HG03354 (cell line): ENCODE data around the gene GPR31.

Experiments
- ATAC-seq: cut with Tn5 transposase; IDR thresholded peaks from one replicate; pipeline ENCODE4 v1.9.1; 2021; ENCODE audit warnings: mild to moderate bottlenecking; ENCODE audit not compliant: unreplicated experiment, poor library complexity, severe bottlenecking

The GPR31 gene

DNA sequence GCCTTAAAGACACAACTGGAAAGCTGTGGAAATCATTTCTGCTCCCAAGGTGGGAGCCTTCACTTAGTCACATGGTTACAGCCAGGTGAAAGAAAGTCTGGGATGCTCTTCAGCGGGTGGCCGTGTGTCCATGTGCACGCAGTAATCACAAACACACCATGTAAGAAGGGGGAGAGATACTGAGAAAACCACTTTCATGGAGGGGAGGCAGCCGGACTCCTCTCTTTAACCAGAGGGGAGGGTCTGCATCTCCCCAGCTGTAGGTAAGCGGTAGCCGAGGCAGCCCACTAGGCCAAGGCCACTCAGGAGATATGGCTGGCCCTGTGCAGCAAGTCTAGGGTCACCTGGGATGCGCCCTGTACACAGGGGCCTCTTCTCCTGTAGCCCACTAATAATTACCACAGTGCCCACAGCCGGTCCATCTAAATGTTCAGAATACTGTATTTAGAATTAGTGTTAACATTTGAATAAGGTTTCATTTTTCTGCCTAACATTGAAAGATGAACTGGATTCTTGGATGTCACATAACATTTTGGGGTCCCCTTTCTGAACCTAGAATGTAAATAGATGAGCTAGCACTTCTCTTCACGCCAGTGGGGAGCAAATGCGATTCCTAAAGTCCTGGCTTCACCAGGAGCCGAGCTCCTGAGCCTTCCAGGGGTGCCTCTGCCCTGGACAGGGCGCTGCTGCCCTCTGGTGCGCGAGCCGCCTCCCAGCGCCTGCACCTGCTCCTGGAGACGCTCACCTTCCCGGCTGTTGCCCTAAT is 15.9 kb downstream of the GPR31 start:
- ATAC-seq: peak; percentile 75

DNA sequence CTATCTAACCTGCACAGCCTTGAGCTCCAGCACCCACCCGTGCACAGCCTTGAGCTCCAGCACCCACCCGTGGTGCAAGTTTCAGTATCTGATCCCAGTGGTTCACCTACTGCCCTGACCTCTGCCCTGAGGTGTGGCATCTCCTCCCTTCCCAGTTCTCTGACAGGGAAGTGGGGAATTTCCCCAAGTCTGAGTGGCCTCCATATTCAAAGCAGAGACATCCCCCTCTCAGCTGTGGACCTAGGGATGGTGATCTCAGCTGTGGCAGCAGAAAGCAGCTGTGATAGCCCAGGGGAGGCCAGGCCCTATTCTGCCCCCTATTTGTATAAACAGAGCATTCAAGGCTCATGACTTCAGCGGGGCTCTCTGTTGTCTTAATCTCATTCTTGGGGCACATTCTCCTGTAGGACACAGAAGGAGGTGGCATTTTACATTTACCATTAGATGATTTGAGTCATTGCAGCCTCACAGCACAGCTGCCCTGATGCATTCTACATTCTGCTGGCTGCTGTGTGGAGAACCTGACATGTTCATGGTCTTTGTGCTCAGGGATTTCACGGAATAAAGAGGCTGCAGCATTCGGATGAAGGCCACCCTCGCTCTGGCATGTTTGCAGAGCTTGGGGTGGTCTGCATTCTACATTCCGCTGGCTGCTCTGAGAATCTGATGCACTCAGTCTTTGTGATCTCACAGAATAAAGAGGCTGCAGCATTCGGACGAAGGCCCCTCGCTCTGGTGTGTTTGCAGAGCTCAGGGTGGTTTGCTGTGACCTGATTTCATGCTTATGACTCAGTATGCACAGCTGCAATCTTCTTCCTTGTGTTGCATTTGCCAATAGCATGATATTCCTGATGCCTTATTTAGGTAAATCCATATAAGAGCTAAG is 16.9 kb downstream of the GPR31 start:
- ATAC-seq: peak; percentile 50

GRCh38 chr6:167139761-167140160 is 18.0 kb downstream of the GPR31 start:
- ATAC-seq: no peak

DNA sequence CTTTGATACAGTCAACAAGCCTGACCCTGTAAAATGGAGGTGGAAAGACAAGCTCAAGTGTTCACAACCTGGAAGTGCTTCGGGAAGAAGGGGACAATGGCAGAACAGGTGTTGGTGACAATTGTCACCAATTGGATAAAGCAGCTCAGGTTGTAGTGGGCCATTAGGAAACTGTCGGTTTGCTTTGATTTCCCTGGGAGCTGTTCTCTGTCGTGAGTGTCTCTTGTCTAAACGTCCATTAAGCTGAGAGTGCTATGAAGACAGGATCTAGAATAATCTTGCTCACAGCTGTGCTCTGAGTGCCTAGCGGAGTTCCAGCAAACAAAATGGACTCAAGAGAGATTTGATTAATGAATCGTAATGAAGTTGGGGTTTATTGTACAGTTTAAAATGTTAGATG is 19.9 kb downstream of the GPR31 start:
- no peak for ATAC-seq

- no peak for ATAC-seq
These were observed 20.7 kb downstream of the GPR31 start for GRCh38 chr6:167137081-167137480.

DNA sequence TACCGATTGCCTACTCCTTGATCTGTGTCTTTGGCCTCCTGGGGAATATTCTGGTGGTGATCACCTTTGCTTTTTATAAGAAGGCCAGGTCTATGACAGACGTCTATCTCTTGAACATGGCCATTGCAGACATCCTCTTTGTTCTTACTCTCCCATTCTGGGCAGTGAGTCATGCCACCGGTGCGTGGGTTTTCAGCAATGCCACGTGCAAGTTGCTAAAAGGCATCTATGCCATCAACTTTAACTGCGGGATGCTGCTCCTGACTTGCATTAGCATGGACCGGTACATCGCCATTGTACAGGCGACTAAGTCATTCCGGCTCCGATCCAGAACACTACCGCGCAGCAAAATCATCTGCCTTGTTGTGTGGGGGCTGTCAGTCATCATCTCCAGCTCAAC is 21.4 kb downstream of the GPR31 start:
- ATAC-seq: no peak

DNA sequence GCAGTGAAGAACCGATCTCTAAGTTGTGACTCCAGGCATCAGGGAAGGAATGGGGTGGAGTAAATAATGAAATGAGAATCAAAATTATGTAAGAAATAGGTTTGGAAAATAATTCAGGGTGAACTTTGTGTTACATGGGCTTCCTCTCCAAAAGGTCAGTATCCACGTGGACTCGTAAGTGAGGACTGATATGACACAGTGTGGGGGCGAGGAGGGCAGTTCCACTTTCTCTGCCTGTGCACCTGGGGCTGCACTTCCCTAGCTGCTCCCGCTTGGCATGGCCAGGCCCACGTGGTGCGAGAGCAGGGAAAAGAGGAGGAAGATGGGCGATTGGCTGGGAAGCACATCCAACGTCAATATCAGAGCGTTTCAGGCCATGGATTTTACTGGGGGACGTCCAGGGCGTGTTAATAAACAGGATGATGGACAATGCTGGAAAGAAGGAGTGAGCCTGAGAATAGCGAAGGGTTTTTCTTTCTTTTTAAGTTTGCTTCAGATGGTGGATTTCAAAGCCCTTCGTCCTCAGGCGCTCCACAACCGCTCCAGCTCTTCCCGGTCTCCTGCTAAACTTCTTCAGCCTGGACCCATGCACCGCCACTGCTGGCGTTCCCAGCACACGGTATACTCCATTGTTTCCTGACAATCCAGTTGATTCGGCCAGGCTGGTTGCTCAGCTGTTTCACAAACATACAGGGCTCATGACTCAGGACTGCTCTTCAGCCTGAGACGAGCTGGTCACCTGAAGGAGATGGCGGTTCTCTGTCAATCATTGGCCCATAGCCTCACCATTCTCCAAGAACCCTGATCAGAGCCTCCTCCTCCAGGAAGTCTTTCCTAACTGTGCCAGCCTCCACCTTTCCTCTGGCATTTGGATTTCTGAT is 23.1 kb downstream of the GPR31 start:
- ATAC-seq: no peak

- ATAC-seq: no peak
These were observed 26.8 kb downstream of the GPR31 start for GRCh38 chr6:167130712-167131684.

DNA sequence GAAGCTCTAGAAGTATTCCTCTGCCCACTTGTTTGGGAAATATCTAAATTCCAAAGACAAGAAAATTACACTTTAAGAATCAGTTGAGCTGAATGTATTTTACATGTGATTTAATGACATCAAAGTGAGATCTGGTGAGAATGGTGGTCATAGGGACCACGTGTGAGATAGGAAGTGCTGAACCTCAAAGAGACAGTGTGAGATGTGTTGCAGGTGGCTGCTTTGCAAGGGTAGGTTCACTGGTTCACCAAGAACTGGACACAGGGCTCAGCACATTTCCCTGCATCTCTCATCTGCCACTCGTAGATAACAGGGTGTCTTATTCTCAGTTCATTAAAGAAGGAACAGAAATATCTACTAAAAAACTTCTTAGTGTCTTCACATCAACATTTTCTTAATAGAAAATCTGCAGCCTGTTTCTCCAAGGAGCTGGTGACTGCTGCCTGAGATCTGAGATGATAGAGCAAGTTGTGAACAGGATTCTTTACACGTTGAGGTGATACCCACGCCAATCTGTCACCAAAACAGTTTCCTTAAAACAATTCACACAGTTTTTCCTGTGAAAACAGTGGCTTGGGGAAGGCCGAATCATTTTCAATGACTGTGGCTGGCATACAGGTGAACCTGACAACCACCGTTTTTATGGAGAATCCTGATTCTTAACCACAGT is 27.6 kb downstream of the GPR31 start:
- peak; percentile 69 for ATAC-seq

DNA sequence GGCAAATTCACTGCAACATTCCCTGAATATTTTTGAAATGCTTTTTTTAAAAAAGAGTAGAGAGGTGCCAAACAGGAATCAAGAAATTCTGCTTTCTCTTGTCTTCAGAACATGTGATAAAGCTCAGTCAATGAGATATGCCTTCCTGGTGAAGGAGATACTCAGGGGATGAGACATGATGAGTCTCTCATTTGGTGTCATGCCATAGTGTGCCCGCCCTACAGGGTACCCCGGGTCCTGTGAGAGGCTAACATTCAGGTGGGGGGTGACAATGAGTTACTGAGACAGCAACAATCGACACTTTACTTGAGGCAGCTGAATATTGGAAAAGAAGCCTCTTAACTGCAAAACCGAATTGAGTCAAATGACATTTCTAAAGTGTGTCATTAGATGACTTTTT is 28.2 kb downstream of the GPR31 start:
- no peak for ATAC-seq

DNA sequence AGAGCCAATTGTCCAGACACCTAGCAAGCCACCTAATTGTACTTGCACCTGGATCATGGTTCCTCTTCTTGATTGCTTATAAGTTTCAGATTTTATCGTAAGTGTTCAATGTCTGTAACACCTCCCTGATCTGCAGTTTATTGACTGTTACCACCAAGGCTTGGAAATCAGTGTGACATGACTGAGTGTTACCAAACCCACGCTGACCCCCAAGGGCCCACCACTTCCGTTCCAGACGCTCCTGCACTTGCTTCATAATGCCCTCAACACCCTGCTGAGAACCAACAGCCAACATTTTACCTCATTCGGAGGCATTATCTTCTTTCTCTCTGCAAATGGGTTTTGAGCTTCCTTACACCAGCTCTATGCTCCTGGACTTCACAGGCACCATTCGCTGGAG is 28.6 kb downstream of the GPR31 start:
- no peak for ATAC-seq

- ATAC-seq: peak; percentile 45
These were observed 29.8 kb downstream of the GPR31 start for GRCh38 chr6:167127785-167128531.

DNA sequence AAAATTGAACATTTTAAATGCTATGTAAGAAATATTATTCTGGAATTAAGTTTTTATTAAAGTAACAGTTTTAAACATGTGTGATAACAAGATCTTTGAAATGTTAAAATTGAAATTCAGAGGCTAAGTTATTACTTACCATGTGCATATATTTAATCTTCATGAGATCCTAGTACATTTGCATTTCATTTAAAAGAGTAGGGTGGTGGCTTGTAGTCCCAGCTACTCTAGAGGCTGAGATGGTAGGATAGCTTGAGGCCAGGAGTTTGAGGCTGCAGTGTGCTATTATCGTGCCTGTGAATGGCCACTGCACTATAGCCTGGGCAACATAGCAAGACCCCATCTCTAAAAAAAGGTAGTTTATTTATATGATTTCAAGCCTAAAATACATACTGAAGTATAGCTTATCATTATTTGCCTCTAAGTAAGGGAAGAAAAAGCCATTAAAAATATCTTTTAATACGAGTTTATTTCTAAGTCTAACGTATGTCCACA is 31.9 kb downstream of the GPR31 start:
- no peak for ATAC-seq

DNA sequence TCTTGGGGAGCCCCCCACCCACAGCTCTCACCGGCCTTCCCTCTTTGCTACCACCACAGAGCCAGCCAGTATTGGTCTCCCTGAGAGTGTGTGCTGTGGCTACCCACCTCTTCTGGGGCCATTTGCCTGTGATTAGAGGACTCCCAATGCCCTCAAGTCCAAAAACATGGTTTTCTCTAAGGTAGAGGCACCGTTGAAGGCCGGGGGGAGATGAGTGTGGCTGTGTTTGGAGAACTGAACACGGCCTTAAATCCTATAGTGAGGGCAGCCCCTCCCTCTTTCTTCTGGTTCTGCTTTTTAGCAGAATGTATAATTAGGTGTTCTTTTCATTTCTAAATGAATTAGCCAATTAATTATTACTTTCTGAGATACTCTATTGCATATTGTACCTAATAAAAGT is 32.4 kb downstream of the GPR31 start:
- no peak for ATAC-seq

- no peak for ATAC-seq
These were observed 33.0 kb downstream of the GPR31 start for GRCh38 chr6:167124753-167125152.

DNA sequence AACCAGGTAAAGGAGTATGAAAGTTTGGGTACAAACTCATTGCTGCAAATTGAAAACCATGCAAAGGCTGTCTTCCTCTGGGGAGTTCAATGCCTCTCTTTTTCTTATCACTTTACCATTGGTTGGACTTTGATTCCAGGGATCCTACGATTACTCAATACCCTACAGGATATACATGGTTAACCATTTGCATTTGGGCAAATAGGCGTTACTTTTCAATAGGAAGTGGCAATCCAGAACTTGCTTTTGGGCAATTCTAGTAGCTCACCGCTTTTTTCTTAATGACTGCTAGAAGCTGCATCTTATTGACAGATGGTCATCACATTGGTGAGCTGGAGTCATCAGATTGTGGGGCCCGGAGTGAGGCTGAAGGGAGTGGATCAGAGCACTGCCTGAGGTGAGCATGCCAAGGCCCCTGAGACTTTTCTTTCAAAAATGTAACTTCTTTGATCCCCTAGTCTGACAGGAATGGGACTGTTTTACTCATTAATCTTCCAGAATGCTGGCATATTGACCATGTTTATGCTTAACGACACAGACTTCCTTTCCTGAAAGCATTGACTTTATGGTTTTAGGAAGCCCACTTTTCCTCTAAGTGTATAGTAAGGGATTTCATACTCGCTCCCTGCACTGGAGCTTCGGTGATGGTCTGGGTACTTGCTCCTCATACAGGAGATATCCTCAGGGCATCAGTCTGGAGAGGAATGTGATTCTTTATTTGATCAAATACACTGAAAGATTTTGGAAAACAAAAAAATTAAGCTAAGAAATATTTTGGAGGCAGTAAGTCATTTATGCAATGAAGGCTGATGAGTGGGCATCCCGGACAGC is 34.7 kb downstream of the GPR31 start, which contains the start of gene CCR6:
Gene CCR6 (plus strand): TSS at position 270 of the 831 bp plus-strand sequence. CDS start 13,039 bp downstream, outside the sequence.
- ATAC-seq: peak; percentile 28
